Hepatocyte (in vitro differentiated cells): ENCODE measurements around the gene ASPSCR1. TPM values are rescaled to one million over a fixed set of nuclear protein-coding genes. Genes with fewer than 3 reads are reported as not detected.

ENCODE experiments used
- DNase-seq: peaks from one replicate; pipeline ENCODE4 v3.0.0-alpha.2; 2016; ENCODE audit warnings: low spot score
- H2AFZ ChIP-seq: fragments of 200-600 bp; sonication (generic); 2 replicates; pipeline ENCODE4 v1.6.0; 2016; ENCODE audit warnings: antibody characterized with exemption, mild to moderate bottlenecking
- H3K27ac ChIP-seq: fragments of 200-600 bp; sonication (generic); 2 replicates; pipeline ENCODE4 v1.5.1; 2016; ENCODE audit warnings: mild to moderate bottlenecking
- H3K27me3 ChIP-seq: fragments of 200-600 bp; sonication (generic); 2 replicates; pipeline ENCODE4 v1.6.1; 2016
- H3K36me3 ChIP-seq: fragments of 200-600 bp; sonication (generic); replicated peaks from 2 replicates; pipeline ENCODE4 v1.5.1; 2016; ENCODE audit warnings: low read depth; ENCODE audit not compliant: insufficient read depth
- H3K4me1 ChIP-seq: fragments of 200-600 bp; sonication (generic); 2 replicates; pipeline ENCODE4 v1.5.1; 2016; ENCODE audit warnings: mild to moderate bottlenecking, moderate library complexity; ENCODE audit not compliant: insufficient read depth
- H3K4me2 ChIP-seq: fragments of 200-600 bp; sonication (generic); 2 replicates; pipeline ENCODE4 v1.6.0; 2016
- H3K4me3 ChIP-seq: fragments of 200-600 bp; sonication (generic); 2 replicates; pipeline ENCODE4 v1.5.1; 2016; ENCODE audit warnings: mild to moderate bottlenecking
- H3K79me2 ChIP-seq: fragments of 200-600 bp; sonication (generic); 2 replicates; pipeline ENCODE4 v1.6.0; 2017; ENCODE audit warnings: mild to moderate bottlenecking
- H3K9me2 ChIP-seq: fragments of 200-600 bp; sonication (generic); replicated peaks from 2 replicates; pipeline ENCODE4 v1.6.0; 2017; ENCODE audit warnings: mild to moderate bottlenecking; ENCODE audit not compliant: insufficient read depth
- H3K9me3 ChIP-seq: fragments of 200-600 bp; sonication (generic); 2 replicates; pipeline ENCODE4 v1.5.1; 2016; ENCODE audit warnings: low read depth, mild to moderate bottlenecking
- H4K20me1 ChIP-seq: fragments of 200-600 bp; sonication (generic); 2 replicates; pipeline ENCODE4 v1.6.0; 2016; ENCODE audit warnings: mild to moderate bottlenecking; ENCODE audit not compliant: insufficient read depth, poor library complexity, severe bottlenecking
- CTCF ChIP-seq: fragments of 200-600 bp; sonication (generic); IDR thresholded peaks from 2 replicates; pipeline ENCODE4 v1.5.1; 2016; ENCODE audit warnings: antibody characterized with exemption, mild to moderate bottlenecking; ENCODE audit not compliant: poor library complexity
- EZH2 ChIP-seq: fragments of 200-600 bp; sonication (generic); IDR thresholded peaks from 2 replicates; pipeline ENCODE4 v1.6.1; 2016; ENCODE audit warnings: antibody characterized with exemption, mild to moderate bottlenecking, borderline replicate concordance
- EZH2phosphoT487 ChIP-seq: fragments of 200-600 bp; sonication (generic); IDR thresholded peaks from one replicate; pipeline ENCODE4 v1.6.1; 2018; ENCODE audit warnings: antibody characterized with exemption, mild to moderate bottlenecking, low read depth, moderate library complexity; ENCODE audit not compliant: unreplicated experiment, severe bottlenecking
- WGBS: methylation state at CpG from one replicate; pipeline ENCODE4 v1.1.6; 2016; ENCODE audit warnings: low lambda C conversion rate; ENCODE audit errors: missing lambda C conversion rate; 5-methylcytosine and 5-hydroxymethylcytosine counted together
- polyA plus RNA-seq: library from polyadenylated mRNA; unstranded; fragments of >200 nt; fragmentation: Nextera tagmentation; extraction: Ambion mirVana; gene quantifications from 2 replicates; pipeline ENCODE4 v1.2.1, GENCODE V29; 2016
- total RNA-seq: library from RNA; depleted of rRNA; stranded (reverse); fragments of >200 nt; gene quantifications from 2 replicates; pipeline ENCODE4 v1.2.3, GENCODE V29; 2014

Gene ASPSCR1
- total and polyA plus RNA-seq, 2 experiments from 2014 or later, result 28.4 to 45.9 TPM

- H3K9me2 ChIP-seq, result no peaks in the 10 kb centered on the region
- TF ChIP-seq EZH2phosphoT487 (no peak), EZH2 (no peak), CTCF (no peak)
- no peaks in the 10 kb centered on the region for H3K27me3 ChIP-seq
- no peak overlapping the region for H2AFZ ChIP-seq
- DNase-seq, result no peak
- H3K27ac ChIP-seq, result no peak overlapping the region
- H3K4me1 ChIP-seq, result peaks cover 7% of the 10 kb centered on the region
- H3K36me3 ChIP-seq, result no peaks in the 10 kb centered on the region
- no peaks in the 10 kb centered on the region for H3K9me3 ChIP-seq
- H3K4me3 ChIP-seq, result no peak overlapping the region
- H3K4me2 ChIP-seq, result no peak overlapping the region
- H3K79me2 ChIP-seq, result peaks cover 15% of the 10 kb centered on the region
- 93% methylated on average over 18 of the region's 21 CpGs for WGBS
- H4K20me1 ChIP-seq, result no peaks in the 10 kb centered on the region
Measured at GRCh38 chr17:81939881-81940385, 37.5 kb upstream of the ASPSCR1 start.

GRCh38 chr17:81940538-81941483 lies 36.6 kb upstream of the ASPSCR1 start:
- no peaks in the 10 kb centered on the region for H4K20me1 ChIP-seq
- H3K27me3 ChIP-seq, result no peaks in the 10 kb centered on the region
- no peak overlapping the region for H3K27ac ChIP-seq
- DNase-seq, result no peak
- no peaks in the 10 kb centered on the region for H3K36me3 ChIP-seq
- no peak for TF ChIP-seq EZH2phosphoT487
- no peak for TF ChIP-seq EZH2
- TF ChIP-seq CTCF, result no peak
- H2AFZ ChIP-seq, result no peak overlapping the region
- no peak overlapping the region for H3K4me3 ChIP-seq
- WGBS, result 96% methylated on average over 55 of the region's 56 CpGs
- H3K9me2 ChIP-seq, result no peaks in the 10 kb centered on the region
- H3K79me2 ChIP-seq, result peaks cover 12% of the 10 kb centered on the region
- no peak overlapping the region for H3K4me2 ChIP-seq
- H3K4me1 ChIP-seq, result peaks cover 7% of the 10 kb centered on the region
- H3K9me3 ChIP-seq, result no peaks in the 10 kb centered on the region

GRCh38 chr17:81941484-81942166 lies 35.8 kb upstream of the ASPSCR1 start:
- TF ChIP-seq EZH2 (no peak), CTCF (no peak), EZH2phosphoT487 (no peak)
- Histone ChIP-seq H3K27me3 (no peaks in the 10 kb centered on the region), H3K4me2 (no peak overlapping the region), H3K9me2 (no peaks in the 10 kb centered on the region), H3K79me2 (peaks cover 4% of the 10 kb centered on the region), H2AFZ (no peak overlapping the region), H3K27ac (no peak overlapping the region), H3K9me3 (no peaks in the 10 kb centered on the region), H3K36me3 (no peaks in the 10 kb centered on the region), H3K4me1 (peaks cover 3% of the 10 kb centered on the region), H3K4me3 (no peak overlapping the region), H4K20me1 (no peaks in the 10 kb centered on the region)
- DNase-seq, result no peak
- WGBS, result 57% methylated on average over 29 of the region's 30 CpGs
